Skin of body (tissue), 2 donors: ENCODE data around the gene TMEM86B. TPM values are rescaled to one million over a fixed set of nuclear protein-coding genes. Genes with fewer than 3 reads are reported as not detected.
A peak's percentile ranks its signal among the peaks of the same experiment; 100 is the strongest.

Experiments used
- DNase-seq: peaks from one replicate; lab custom pipeline; 2025; lab: John Stamatoyannopoulos, UW
- total RNA-seq: library from RNA; depleted of rRNA; stranded (reverse); fragments of >200 nt; gene quantifications from one replicate; pipeline ENCODE4 v1.2.3, GENCODE V29; 2014

TMEM86B gene
- total RNA-seq: 1.2 TPM

- no peak for DNase-seq
Observed at GRCh38 chr19:55228403-55229031, at the start of gene TMEM86B. TMEM86B (minus strand) TSS chr19:55228763; CDS start chr19:55228741, 22 bp downstream.

GRCh38 chr19:55277494-55277893, 48.9 kb upstream of the TMEM86B start:
- DNase-seq: no peak

- DNase-seq: no peak
Observed at GRCh38 chr19:55276720-55277430, 48.3 kb upstream of the TMEM86B start.

GRCh38 chr19:55275851-55276719, 47.5 kb upstream of the TMEM86B start:
- no peak for DNase-seq

- no peak for DNase-seq
Observed at GRCh38 chr19:55273978-55274707, 45.6 kb upstream of the TMEM86B start.

GRCh38 chr19:55272142-55272541, 43.6 kb upstream of the TMEM86B start:
- DNase-seq: no peak

- DNase-seq: no peak
Observed at GRCh38 chr19:55270172-55270942, 41.8 kb upstream of the TMEM86B start.

- DNase-seq: no peak
Observed at GRCh38 chr19:55269299-55269698, 40.7 kb upstream of the TMEM86B start.

- DNase-seq: no peak
Observed at GRCh38 chr19:55266840-55267239, 38.3 kb upstream of the TMEM86B start.

- no peak for DNase-seq
Observed at GRCh38 chr19:55266404-55266803, 37.8 kb upstream of the TMEM86B start.

- DNase-seq: no peak
Observed at GRCh38 chr19:55265723-55266386, 37.3 kb upstream of the TMEM86B start.

GRCh38 chr19:55265173-55265572, 36.6 kb upstream of the TMEM86B start:
- no peak for DNase-seq

- no peak for DNase-seq
Observed at GRCh38 chr19:55264531-55264930, 36.0 kb upstream of the TMEM86B start.

- no peak for DNase-seq
Observed at GRCh38 chr19:55262359-55262758, 33.8 kb upstream of the TMEM86B start.

- DNase-seq: no peak
Observed at GRCh38 chr19:55261671-55262126, 33.1 kb upstream of the TMEM86B start.

GRCh38 chr19:55259540-55260210, 31.1 kb upstream of the TMEM86B start:
- DNase-seq: no peak

GRCh38 chr19:55258828-55259539, 30.4 kb upstream of the TMEM86B start, which contains the start of gene PPP6R1:
PPP6R1 (minus strand) TSS chr19:55259017; CDS start chr19:55247103, 11,914 bp downstream.
- DNase-seq: peak; percentile 99

- no peak for DNase-seq
Observed at GRCh38 chr19:55258476-55258827, 29.9 kb upstream of the TMEM86B start.
